ENCODE measurements around the gene LCN12.

- no peak for TF ChIP-seq CTCF (IDR thresholded peaks at IDR 0.05)
- no peak for TF ChIP-seq POLR2A (IDR thresholded peaks at IDR 0.05)
These were observed 8.5 kb upstream of the LCN12 start for GRCh38 chr9:136943291-136944211.
